T-helper 9 cell (primary cell): ENCODE data around the gene TM4SF1.
"Not testable (repeated sequence)": the region's sequence is repeated elsewhere in the genome, so short reads cannot be mapped to it uniquely, and the experiment has no call there.

Source experiments
- DNase-seq: peaks from one replicate; pipeline ENCODE4 v3.0.0-alpha.2; 2020

The TM4SF1 gene

GRCh38 chr3:149337486-149337885, 40.0 kb downstream of the TM4SF1 start:
- not testable (repeated sequence) for DNase-seq

DNA sequence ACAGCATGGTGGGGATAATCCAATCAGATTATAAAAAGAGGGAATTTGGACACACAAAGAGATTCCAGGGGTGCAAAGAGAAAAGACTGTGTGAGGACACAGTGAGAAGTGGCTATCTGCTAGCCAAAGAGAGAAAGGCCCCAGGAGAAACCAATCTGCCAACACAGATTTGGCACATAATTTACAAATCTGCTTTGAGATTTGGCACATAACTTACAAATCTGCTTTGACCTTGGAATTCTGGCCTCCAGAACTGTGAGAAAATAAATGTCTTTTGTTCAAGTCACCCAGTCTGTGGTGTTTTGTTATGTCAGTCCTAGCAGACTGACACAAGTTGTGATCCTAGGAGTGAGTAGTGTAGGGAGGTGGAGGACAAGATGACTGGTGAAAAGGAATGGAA, 40.5 kb downstream of the TM4SF1 start:
- DNase-seq, result no peak

- DNase-seq, result no peak
Observed at GRCh38 chr3:149333176-149333859, 44.1 kb downstream of the TM4SF1 start, which contains the start of gene TM4SF18. TSS of gene TM4SF18 (minus strand) at chr3:149333636. CDS start at chr3:149333382, 254 bp downstream.

- no peak for DNase-seq
Observed at GRCh38 chr3:149332771-149333170, 44.7 kb downstream of the TM4SF1 start.

DNA sequence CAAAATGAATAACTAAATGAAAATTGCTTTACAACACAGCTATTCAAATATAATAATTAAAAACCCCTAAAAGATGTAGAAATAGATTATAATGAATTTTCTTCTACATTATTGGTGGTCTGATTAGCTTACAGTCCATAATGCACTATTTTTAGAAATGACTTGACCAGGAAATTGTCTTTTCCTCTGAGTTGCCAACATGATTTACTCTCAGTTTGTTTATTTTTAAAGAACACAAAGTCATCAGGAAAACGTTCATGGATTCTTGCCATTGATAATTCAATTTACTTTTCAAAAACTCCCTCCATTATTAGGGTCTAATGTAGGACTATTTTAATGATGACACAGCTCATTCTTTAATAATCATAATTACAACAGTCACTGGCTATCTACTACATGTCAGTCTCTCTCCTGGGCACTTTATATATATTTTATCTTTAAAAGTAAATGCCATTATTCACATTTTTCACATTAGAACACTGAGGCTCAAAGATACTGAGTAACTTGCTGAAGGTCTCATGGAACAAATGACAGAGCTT, 45.2 kb downstream of the TM4SF1 start:
- DNase-seq, result no peak

DNA sequence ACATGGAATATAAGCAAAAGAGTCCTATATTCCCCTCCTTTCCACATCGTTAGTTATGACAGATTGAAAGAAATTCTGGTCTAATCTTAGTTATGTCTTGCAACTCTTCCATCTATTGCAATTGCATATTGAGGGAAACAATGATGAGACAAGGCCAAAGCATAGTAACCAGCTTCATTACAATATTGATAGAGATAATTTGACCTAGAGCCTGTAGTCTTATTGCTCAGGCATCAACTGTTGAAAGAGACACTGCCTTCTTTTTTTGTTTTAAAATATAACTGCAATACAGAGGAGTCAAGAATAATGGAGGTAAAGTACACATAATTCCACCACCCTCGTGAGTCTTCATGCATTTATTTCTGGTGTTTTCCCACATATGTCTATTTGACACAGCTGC, 46.1 kb downstream of the TM4SF1 start:
- no peak for DNase-seq

- no peak for DNase-seq
Observed at GRCh38 chr3:149330609-149331331, 46.7 kb downstream of the TM4SF1 start.

DNA sequence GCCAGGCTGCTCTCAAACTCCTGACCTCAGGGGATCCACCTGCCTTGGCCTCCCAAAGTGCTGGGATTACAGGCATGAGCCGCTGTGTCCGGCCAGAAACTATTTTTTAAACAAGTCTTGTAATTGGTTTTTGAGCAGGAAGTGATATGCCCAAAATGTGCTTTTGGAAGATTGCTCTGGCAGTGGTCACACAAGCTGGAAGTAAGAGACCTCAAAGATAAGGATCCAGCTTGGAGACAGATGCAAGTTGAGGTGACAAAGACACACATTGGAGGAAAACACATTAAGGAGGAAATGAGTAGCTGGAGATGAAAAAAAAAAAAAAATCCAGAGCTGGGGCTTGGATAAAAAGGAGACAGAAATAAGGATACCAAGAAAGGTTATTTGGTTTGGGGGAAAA, 50.3 kb downstream of the TM4SF1 start:
- no peak for DNase-seq

- no peak for DNase-seq
Observed at GRCh38 chr3:149325581-149325980, 51.9 kb downstream of the TM4SF1 start.

GRCh38 chr3:149324332-149324731, 53.1 kb downstream of the TM4SF1 start:
- DNase-seq, result no peak

DNA sequence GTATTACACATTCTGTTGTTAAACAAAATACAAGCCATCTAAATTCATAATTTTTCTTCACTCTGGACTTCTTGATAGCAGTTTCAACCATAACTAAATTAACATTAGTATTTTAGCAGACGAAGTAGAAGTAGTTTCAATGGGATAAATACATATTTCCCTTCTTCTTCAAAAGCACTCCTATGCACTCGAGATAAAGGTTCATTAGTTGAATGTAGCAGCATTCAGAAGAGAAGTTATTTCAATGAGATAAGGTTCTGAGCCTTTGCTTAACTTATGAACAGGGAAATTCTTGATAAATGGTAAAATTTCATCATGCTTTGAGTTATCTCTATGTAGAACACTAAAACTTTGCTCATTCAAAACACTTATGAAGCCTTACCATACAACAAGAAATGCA, 55.8 kb downstream of the TM4SF1 start:
- DNase-seq, result no peak

GRCh38 chr3:149321136-149321535, 56.3 kb downstream of the TM4SF1 start:
- DNase-seq, result no peak

DNA sequence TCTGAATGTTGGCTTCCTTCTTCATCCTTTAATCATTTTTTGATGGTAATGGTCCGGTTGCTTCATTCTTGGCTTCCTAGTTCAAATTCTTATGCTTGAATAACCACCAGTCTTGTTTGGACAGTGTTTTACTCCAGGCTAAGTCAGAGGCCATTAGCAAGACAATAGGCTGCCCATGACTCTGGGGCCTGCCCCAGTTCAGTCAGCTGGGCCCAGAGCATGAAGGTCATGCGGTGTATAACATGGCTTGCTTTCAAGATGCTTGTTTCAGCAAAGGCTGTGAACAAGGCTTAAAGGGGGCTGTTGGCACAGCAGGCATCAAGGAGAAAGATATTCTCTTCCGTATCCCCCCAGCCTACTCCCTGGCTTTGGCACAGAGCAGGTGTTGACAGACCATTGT, 57.7 kb downstream of the TM4SF1 start:
- DNase-seq, result no peak
